Eye (tissue), 1 donor: ENCODE data around the gene MSRB1.
"Not testable (repeated sequence)": the region's sequence is repeated elsewhere in the genome, so short reads cannot be mapped to it uniquely, and the experiment has no call there.

Experiments
- DNase-seq: peaks from one replicate; pipeline ENCODE4 v3.0.0-alpha.2; 2015

MSRB1 gene

DNA sequence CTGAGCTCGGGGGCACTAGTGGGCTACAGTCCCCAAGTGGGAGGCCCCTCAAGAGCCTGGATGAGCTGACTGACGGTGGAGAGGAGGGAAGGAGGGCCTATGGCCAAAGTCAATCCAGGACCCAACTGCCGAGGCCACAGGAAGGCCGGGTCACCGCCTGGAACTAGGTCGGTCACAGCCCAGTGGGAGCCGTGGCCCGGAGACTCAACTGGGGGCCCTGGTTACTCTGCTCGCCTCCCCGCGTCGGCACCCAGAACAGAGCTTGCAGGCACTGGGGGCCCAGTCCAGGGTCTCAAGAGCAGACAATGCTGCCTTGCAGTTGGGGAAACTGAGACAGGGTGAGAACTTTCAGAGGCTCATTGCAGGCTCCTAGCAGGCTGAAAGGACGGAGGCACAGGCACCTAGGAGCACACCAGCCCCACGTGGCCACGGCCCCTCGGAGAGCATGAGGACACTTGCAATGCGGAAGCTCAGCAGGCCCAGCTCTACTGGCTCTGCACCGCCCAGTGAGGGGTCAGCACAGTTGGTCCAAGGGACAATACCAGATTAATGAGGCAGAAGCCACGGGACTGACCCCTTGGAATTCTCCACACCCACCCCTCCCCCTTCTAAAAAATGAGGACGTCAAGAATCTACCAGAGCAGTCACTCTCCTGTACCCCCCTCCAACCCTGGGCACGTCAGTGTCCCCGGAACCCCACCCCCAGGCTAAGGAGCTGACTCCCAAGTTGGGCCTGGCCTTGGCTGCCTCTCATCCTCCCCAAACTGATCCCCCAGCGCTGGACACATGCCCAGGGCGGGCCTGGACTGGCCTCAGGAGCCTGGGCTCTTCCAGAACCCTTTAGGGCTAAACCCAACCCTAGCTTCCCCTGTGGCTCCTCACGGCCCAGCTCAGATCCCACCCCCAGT, 27.0 kb downstream of the MSRB1 start:
- DNase-seq = peak; percentile 35

DNA sequence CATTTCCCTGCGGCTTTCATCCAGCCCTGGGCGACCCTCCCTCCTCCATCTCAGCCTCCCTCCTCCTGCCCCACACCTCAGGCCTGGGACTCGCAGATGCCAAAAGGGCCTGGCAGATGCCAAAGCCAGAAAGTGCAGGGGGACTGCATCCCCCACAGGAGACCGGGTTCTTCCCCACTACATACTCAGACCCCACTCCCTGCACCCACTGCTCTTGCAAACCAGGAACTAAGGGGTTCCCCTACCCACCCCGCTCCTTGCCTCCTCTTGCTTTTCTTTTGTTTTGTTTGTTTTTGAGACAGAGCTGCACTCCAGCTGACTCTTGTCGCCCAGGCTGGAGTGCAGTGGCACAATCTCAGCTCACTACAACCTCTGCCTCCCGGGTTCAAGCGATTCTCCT, 28.0 kb downstream of the MSRB1 start:
- DNase-seq = peak; percentile 17

DNA sequence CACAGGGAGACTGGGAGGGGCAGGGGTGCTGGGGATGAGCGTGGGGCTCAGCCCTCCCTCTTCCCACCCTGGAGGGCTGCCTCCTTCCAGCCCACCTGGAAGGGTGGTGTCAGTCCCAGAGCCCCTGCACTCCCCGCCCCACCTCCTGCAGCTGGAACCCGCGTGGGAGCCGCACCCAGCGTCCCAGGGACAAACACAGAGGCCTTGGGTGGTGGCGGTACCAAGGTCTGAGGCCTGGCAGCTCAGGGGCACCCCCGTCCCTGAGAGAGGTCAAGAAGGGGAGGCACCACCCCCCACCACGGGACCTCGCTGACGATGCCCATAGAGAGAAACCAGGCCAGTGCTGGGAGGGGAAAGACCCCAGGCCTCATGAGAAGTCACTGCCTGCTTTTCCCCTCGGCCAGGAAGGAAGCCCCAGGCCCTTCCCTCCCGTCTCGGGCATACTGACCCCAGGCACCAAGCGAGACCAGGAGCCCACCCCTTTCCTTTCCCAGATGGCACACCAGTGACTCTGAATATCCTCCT, 28.9 kb downstream of the MSRB1 start:
- peak; percentile 10 for DNase-seq

DNA sequence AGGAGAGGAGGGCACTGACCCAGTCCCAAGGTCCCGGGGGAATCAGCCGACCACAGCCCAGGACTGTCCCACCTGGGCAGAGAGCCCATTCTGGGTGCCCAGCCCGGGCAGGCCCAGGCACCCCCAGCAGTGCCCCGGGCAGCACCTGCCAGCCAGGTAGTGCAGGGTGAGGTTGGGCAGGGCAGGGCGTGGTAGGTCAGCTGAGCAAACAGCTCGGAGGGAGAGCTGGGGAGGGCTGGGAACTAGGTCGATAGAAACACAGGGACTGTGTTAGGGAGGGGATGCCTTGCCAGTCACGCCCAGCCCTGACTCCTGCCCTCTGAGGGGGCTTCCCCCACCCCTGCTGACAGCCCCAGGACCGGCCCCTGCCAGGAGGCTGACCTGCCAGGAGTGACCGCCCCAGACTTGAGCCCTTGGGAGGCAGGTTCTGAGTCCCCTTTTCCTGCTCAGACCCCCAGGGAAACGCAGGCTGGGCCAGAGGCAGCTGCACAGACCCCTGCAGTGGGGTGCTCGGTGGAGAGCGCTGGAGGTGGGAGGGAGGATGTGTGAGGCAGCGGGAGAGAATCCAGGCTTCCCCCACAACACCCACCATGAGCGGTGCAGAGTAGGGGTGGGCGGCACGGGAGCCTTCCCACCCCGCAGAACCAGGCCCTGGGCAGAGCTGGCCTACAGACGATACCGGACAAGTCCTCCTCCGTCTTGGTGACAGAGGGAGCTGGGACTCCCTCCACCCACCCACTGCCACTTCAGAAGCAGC, 29.5 kb downstream of the MSRB1 start:
- DNase-seq = peak; percentile 17

DNA sequence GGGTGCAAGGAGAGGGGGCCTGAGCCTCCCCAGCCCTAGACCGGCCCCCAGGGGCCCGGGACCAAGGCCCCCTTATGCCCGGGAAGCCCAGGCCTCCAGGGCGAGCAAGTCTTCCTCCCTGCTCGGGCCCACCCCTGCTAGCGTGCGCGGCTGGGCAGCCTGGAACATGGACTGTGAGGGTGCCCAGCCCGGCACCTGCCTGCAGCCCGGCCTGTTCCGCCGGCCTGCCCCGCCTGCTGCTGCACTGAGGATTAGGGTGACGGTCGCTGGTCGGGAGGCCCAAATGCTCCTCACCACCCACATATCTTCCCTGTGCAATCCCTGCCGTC, 30.8 kb downstream of the MSRB1 start:
- no peak for DNase-seq

DNA sequence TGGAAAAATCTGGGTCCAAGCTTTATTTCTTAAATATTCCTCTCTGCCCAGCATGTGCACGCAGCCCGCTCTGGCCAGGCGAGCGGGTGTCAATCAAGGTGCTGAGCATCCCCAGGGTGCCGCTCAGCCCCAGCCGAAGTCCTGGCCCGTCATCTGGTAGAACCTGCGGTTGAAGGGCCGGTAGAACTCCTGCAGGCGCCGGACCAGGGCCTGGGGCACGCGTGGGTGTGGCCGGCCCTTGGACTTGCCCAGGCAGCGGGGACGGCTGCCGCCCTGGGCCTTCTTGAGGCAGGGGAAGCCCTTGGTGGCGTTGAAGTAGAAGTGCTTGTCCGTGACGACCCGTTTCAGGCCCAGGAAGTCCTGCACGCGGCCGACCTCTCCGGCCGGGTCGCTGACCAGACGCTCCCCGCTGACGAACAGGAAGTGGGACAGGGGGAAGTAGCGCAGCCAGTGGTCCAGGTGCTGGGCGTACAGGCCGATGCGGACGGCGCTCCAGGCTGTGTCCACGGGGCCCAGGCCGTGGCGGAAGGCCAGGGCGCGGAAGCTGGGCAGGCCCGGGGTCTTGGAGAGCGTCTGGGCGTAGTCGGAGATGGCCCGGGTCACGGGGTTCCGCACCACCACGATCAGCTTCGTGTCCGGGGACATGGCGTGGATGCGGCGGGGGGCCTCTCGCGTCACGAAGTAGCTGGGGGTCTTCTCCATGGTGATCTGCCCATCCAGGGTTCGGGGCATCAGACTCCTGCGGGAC, 31.4 kb downstream of the MSRB1 start:
- DNase-seq = no peak

DNA sequence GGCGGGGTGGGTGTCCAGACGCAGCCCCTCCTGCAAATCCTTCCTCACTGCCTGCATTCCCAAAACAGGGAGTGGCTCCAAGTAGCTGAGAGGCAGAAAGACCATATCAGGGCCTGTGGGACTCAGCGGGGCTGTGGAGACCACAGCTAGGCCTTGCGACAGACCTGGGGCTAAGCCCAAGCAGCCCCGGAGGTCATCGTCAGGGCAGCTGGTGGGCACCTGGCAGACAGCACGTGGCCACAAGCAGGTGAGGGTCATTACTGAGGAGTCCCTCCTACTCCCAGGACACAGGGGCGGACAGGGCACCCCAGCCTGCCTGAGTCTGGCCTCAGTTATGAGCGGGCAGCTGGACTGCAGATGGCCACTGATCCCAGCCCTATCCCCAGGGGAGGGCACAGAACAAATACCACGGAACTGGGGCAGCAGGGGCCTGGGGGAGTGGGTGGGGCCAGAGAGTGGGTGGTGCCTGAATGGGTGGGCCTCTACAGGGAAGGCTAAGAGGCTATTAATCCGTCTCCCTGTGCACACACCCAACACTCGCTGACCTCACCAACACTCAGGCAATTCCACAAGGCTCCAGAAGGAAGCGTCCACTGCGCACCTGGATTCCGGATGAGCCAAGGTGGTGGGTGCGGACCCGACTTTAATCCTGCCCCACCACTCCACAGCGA, 33.3 kb downstream of the MSRB1 start:
- peak; percentile 66 for DNase-seq

DNA sequence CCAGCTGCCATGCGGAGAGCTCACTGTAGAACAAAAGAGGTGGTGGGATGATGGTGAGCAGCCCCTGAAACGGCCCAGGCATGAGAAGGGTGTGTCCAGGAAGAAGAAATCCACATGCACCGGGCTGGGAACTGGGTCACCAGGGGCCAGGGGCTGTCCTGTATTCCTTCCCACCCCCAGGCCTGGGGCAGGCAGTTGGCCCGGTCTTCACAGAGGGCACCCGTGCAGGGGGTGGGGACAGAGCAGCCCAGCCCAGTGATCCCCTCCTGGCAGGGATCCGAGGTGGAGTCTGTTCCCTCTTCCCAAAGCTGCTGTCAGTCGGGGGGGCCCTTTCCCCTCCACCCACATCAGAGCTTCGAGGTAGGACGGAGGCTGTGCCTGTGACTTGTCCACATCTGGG, 34.0 kb downstream of the MSRB1 start:
- DNase-seq = no peak

DNA sequence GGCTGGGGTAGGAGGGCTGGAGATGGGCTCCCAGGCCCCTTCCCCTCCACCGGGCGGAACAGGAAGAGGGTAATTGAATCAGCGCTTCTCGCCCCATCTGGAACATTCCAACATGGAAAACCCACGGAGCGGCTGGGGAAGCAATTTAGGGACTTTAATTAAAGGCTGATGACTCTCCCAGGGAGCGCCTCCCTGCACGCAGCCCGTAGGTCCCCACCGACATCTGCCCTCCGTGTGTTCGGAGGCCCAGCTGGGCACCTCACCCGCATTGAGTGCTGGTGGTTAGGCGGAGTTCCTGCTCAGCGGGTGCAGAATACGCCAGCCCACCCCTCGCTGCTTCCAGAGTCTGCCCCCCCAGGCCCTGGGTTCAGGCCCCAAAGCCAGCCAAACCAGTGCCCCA, 34.8 kb downstream of the MSRB1 start:
- peak; percentile 44 for DNase-seq

DNA sequence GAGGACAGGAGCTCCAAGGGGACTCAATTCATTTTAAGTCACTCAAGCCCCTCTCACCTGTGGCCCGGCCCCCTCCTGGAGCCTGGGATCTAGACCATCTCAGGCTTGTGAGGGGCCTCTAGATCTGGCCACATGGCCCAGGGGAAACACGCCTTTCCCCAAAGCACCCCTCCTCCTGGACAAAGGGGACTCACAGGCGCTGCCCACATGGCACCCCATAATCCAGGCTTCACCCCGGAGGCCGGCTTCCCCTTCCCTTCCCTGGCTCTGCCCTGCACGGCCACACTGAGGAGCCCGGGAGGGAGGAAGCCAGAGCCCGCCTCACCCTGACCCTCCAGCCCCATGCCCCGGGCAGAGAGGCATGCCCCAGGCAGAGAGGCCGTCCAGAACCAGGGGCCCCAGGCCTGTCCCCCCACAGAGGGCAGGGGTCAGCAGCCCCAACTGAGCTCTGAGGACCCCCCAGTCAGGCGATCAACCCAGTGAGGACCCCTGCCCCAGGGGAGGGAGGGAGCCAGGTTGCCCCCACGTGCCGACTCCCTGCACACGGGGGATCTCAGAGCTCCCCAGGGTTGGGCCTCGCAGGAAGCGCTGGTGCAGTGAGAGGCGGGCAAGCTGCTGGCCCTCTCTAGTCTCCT, 35.7 kb downstream of the MSRB1 start:
- no peak for DNase-seq

DNA sequence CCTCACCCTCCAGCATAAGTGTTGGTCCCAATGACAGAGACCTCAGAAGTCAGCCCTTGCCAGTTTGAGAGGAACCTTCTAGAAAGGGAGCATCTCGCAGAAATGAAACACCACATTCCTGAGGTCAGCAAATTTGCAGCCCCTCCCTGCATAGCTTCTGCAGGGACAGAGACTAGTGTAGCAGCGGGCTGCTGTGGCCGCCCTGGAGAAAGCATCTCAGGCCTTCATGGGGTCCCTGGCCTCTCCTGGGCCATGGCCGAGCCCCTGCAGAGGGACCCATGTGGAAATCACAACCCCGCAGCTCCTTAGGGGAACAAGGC, 36.2 kb downstream of the MSRB1 start:
- DNase-seq = no peak

DNA sequence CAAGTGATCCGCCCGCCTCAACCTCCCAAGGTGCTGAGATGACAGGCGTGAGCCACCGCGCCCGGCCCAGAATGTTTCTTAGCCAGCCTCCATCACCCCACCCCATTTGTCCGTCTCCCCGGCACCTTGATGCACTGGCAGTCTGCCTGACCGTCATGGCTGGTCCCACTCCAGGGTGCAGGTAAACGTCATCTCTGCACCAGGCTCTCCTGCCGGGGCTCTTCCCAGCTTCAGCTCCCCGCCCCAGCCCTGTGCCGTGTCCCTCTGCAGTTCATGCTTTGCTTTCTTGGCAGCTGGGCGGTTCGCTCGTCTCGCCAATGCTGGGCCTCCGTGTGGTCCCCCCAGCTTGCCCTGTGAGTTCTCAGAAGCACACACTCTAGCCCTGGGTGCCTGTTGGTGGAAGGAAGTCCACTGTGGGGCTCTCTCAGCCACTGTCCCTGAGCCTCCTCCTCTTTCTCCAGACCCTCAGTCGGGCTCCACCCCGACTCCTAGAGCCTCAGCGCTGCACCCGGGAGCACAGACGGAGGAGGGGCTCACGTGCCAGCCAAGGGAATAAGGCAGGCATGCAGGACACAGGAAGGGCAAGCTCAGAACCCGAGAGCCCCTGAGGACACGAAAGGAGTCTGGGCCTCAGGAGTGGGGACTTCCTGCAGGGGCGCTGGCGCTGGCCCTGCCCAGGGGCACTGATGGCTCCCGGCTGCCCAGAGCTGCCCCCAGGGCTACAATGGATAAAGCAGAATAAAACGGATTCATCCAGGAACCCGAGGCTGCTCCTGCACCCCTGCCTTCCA, 36.7 kb downstream of the MSRB1 start:
- DNase-seq = peak; percentile 40

DNA sequence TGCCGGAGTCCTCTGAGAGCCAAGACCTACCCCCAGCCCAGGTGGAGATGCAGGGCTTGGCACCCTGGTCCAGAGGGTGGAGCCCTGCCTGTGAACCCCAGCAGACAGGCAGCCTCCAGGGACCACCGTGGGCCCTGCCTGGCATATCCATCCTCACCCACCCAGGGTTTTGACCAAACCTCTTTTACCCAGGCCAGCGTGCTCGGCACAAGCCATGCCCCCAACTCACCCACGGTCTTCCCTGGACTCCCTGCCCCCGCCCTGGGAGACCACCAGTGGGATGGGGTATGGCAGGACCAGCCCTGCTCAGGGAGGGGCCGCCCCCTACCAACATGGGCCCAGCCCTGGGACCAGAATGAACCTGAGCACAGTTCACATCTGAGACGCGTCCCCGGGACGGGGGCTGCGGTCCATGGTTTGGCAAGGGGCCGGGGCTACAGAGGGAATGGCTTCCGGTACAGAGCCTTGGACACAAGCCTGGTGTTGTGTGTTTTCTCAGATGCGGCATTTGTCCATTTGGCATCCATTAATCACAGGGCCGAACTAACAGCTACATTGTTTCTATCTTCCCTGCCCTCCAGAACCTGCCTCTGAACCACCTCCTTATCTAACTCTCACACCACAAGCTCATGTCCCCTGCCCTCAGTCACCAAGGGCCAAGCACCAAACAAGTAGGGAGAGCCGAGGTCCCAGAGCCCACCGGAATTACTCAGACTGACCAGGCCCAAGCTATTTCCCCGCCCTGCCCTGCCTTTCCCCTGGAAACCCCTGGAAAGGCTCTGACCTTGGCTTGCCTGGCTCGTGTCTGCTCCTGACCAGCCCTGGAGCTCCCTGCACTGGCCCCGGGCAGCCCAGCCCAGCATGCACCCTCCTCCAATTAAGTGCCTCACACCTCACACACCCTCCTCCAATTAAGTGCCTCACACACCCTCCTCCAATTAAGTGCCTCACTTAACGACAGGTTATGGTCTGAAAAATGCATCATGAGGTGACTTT, 38.9 kb downstream of the MSRB1 start:
- no peak for DNase-seq

DNA sequence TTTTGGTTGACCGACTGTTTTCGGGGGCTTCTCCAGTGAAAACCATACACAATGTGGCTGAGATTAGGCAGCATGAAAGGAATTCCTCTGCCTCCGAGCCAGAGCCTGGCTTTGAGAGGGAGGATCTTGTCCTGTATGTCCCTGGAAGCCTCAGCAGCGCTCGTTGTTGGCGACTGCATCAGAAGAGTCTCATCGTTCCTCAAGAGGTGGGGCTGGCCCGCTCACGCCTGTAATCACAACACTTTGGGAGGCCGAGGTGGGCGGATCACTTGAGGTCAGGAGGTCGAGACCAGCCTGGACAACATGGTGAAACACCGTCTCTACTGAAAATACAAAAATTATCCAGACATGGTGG, 39.8 kb downstream of the MSRB1 start:
- DNase-seq = no peak

DNA sequence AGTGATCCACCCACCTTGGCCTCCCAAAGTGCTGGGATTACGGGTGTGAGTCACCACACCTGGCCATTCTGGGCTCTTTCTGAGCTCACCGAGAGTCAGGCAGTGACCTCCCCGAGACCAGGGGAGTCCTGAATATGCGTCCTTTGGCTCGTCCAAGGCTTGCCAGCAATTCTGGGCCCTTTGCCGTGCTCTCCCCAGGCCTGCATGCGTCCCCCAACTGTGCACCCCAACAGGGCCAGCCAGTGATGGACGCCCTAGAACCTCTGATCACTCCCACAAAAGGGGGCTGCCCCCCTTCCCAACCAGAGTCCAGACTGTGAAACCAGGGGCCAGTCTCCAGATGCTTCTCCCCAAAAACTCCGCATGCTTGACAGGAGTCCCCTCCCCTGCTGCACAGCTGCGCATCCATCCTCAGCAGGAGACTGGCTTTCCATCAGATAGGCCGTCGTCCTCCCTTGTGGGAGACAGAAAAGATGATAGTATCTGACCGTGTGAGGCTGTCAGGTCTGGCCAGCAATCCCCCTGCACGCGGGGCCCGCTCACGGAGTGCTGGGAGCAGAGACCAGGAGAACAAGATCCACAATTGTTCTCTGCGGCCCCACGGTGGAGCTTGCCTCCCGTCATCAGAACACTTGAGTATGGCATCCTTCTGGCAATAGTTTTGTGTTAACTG, 40.3 kb downstream of the MSRB1 start:
- DNase-seq = no peak

DNA sequence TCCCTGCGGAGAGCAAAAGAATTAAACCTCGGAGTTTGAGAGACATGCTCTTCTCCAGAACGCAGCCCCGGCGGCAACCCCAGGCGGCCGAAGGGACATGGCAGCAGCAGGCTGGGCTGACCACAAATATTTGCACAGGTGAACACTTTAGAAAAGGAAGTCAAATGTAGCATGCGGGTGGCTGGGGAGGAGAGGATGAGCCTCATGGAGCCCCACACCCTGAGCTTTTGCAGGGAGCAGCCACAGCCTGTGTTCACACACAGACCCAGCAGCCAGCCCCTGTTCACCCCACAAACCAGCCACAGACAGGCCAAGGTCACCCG, 42.6 kb downstream of the MSRB1 start:
- DNase-seq = no peak

DNA sequence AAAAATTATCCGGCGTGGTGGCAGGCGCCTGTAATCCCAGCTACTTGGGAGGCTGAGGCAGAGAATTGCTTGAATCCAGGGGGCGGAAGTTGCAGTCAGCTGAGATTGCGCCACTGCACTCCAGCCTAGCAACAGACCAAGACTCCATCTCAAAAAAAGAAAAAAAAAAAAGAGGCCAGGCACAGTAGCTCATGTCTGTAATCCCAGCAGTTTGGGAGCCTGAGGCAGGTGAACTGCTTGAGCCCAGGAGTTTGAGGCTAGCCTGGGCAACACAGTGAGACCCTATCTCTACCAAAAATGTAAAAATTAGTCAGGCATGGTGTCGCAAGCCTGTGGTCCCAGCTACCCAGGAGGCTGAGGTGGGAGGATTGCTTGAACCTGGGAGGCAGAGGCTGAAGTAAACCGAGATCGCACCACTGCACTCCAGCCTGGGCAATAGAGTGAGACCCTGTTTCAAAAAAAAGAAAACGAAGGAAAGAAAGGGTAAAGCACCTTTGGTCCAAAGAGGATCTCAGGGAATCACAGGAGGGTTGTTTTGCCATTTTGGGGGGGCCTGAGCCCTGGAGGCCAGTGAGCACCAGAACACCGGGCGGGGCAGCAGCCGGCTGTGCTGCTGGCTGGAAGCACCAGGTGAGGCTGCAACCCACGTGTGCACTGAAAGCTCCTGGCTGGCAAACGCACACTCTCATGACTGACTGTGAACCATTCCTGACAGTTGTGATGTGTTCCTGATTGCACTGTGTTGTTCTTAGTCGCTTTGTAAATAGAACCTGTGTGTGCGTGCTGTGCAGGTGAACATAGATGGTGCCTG, 43.2 kb downstream of the MSRB1 start:
- DNase-seq = no peak

DNA sequence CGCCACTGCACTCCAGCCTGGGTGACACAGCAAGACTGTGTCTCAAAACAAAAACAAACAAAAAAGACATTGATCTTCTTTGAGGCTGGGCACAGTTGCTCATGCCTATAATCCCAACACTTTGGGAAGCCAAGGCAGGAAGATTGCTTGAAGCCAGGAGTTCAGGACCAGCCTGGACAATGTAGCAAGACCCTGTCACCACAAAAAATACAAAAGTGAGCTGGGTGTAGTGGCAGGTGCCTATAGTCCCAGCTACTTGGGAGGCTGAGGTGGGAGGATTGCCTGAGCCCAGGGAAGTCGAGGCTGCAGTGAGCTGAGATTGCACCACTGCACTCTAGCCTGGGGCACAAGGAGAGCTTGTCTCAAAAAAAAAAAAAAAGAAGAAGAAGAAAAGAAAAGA, 45.3 kb downstream of the MSRB1 start:
- DNase-seq = not testable (repeated sequence)
